GM18498 (cell line): ENCODE data around the gene PADI3.

Experiments used
- ATAC-seq: cut with Tn5 transposase; IDR thresholded peaks from one replicate; pipeline ENCODE4 v1.9.1; 2021; ENCODE audit warnings: mild to moderate bottlenecking, moderate library complexity; ENCODE audit not compliant: unreplicated experiment

Gene PADI3

GRCh38 chr1:17214876-17215544, 33.9 kb upstream of the PADI3 start:
- no peak for ATAC-seq

DNA sequence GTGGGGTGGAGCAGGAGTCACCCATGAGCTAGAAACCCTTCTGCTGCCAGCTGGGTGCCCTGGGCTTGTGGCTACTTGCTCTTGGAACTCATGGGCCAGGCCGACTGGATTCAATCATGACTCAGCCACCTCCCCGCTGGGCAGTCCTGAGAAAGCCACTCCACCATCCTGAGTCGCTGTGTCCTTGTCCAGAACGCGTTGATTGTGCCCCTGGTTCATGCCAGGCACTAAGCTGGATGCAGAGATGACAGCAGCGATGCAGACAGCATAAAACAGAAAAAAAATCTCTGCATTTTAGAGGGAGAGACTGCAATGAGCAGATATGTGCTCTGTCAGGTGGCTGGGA, 33.4 kb upstream of the PADI3 start:
- ATAC-seq: no peak

- ATAC-seq: no peak
These were observed 32.8 kb upstream of the PADI3 start for GRCh38 chr1:17216078-17216477.

- no peak for ATAC-seq
These were observed 31.3 kb upstream of the PADI3 start for GRCh38 chr1:17217607-17218006.

- no peak for ATAC-seq
These were observed 30.0 kb upstream of the PADI3 start for GRCh38 chr1:17218939-17219338.

GRCh38 chr1:17220287-17220686, 28.6 kb upstream of the PADI3 start:
- no peak for ATAC-seq

GRCh38 chr1:17222557-17222956, 26.3 kb upstream of the PADI3 start:
- no peak for ATAC-seq

DNA sequence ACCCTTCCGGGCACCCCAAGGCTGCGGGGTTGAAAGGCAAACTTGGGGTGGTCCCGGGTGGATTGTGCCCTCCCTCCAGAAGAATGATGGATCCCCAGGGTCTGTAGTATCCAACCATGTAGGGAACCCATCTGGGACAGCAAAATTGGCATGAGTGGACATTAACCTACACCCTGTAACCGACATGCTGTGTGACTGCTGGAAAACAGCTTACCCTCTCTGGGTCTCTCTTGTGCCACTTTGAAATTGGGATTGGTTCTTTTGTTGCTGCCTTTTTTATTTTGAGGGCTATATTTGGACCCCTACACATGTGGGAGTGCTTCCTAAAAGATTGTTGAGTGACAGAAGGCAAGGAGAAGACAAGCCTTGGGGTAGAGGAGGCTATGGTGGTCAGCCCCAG, 24.5 kb upstream of the PADI3 start:
- ATAC-seq: no peak

DNA sequence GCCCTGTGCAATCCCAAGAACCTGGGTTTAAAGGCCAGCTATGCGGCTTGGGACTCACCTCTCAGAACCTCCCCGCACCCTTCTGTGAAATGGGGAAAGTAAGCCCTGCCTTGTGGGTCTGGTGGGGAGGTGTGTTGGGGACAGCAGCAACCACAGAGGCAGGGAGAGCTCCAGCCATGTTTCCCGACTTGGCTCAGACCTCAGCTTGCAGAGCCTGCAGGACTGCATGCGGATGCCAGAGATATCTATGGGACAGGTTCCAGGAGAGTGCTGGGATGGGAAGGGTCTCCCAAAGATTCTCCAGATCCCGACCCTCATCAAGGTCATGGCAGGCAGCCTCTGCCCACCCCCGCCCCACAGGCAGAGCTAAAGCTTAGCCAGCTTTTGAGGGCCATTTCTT, 23.8 kb upstream of the PADI3 start:
- no peak for ATAC-seq

DNA sequence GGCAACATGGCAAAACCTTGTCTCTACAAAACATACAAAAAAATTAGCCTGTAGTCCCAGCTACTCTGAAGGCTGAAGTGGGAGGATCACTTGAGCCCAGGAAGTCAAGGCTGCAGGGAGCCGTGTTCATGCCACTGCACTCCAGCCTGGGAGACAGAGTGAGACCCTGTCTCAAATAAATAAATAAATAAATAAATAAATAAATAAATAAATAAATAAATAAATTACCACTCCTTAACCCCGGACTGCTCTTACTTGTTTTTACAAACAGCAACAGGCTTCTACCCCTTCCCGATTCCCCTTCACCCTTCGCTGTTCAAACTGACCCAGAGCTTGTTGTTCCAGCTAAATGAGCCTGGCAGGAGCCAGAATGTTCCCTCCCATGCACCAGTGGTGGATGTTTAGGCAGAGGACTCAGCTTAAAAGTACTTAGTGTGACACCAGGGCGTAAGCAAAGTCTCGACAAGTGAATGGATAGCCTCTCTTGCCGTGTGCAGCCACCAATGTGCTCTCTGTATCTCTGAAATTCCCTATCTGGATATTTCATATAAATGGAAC, 21.5 kb upstream of the PADI3 start:
- no peak for ATAC-seq

DNA sequence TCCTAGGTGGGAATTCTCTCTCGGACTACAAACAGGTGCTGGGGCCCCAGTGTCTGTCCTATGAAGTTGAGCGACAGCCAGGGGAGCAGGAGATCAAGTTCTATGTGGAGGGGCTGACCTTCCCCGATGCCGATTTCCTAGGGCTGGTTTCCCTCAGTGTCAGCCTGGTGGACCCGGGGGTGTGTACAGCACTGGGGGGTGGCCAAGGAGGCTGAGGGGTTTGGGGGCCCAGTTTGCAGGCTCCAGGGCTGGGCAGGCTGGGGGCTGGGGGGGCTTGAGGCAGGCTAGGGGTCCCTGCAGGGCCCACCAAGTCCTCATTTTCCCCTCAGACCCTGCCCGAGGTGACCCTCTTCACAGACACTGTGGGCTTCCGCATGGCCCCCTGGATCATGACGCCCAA, 20.3 kb upstream of the PADI3 start:
- no peak for ATAC-seq

DNA sequence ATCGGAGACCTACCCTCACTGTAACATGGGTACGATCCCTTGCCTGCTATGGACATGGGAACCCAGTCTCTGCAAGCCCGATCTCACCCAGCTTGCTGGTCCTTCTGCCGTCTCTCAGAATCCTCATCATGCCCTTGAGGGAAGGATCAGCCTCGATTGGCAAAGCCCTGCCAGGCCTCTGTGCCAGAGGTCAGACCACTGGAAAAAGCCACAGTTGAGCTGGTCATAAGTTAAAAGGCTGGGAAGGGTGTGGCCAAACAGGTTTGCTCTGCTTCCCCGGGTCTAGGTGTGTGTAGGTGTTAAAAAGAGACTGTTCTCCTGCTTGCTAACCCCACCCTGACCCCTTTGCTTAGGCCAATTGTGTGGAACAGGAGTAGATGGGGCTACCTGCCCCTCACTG, 19.5 kb upstream of the PADI3 start:
- ATAC-seq: no peak

DNA sequence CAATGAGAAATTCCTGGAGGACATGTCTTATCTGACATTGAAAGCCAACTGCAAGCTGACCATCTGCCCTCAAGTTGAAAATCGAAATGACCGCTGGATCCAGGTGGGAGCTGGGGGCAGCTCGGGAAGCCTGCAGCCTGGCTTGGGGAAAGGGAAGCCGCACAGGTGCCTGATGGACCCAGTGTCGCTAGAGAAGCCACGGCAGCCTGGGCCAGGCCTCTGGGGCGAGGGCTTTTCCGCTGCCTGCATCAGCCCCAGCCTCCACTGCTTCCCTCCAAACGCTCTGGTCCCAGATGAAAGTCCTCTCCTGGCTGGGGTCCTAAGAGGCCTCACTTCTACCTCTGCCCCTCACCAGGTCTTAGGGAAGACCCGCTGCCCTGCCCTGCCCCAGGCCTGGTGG, 18.8 kb upstream of the PADI3 start:
- ATAC-seq: no peak

- ATAC-seq: no peak
These were observed 18.1 kb upstream of the PADI3 start for GRCh38 chr1:17230671-17231310.

DNA sequence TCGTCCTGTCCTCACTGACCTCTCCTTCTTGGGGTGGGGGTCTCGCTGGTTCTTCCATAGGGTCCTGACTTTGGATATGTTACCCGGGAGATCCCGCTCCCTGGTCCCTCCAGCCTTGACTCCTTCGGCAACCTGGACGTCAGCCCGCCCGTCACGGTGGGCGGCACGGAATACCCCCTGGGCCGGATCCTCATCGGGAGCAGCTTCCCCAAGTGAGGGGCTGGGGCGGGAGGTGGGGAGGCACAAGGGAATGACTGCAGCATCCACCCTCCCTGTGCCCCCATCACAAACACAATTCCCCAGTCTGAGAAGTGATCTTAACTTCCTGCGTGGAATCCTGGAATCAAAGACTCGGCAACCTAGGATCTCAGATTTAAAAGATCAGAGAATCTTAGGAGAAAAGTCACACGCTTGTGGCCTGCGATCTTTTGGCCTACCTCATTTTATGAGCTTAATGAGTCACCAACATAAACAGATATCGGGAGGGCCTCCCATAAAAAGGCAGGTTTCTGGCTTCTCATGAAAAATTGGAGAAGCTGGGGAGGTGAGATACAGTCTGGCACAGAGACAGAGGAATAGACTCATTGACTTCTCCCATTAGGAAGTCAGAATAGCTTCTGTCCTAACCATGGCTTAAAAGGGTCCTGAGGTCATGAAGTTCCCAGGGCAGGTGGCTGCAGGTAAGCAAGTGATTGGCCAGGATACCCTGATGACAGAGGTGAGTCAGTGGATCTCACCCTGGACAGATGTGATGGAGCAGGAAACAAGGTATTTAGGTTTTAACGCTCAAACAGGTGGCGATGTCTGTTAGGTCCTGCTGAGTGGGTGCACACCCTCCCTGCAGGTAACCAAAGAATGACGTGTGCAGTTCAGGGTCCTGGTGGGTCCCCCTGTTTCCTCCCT, 15.9 kb upstream of the PADI3 start:
- no peak for ATAC-seq

DNA sequence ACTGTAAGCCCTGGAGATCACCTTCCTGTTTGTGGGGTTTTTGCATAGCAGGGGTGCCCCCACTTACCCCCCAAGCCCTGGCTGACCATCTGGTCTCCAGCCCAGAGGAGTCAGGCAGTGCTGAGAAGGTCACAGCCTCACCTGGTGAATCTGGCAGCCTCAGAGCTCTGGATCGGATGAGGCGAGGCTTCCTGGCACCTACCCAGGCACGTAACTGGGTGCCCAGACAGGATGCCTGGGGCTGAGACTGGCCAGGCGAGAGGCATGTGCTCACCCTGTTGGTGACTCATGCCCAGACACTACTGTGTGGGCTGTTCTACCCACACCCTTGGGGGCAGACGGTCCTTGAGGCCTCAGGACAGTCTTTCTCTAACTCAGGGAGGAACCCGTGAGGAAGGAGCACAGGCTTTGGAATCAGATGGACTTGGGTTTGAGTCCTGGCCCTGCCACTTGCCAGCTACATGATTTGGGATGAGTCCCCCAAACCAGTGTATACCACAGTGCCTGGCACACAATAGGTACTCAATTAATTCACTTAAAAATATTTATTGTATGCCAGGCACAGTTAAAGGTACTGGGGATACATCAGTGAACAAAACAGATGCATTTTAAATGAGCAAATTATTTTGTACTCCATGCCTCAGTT, 15.1 kb upstream of the PADI3 start:
- ATAC-seq: no peak

- no peak for ATAC-seq
These were observed 14.5 kb upstream of the PADI3 start for GRCh38 chr1:17234405-17234804.

DNA sequence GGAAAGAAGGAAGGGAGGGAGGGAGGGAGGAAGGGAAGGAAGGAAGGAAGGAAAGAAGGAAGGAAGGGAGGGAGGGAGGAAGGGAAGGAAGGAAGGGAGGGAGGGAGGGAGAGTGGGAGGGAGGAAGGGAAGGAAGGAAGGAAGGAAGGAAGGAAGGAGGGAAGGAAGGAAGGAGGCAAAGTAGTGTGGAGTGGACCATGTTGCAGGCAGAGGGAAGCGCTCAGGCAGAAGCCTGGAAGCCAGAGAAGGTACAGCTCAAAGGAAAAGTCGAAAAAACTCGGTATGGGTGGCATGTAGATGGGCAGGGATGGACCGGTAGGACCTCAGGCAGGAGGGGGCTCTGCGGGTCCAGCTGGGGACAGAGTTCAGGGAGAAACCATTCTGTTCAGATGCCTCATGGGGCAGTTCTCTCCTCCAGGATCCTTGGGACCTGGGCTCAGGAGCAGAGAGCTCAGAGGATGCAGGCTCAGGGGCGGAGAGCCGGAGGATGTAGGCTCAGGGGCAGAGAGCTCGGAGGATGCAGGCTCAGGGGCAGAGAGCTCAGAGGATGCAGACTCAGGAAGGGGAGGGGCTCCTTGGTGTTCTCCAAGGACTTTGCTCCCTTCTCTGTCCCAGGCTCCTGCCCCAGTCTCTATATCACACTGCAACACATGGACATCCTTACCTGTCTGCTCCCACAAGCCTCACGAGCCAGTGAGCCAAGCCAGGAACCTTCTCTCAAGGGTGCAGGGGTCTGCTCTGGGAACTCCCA, 13.6 kb upstream of the PADI3 start:
- ATAC-seq: no peak

DNA sequence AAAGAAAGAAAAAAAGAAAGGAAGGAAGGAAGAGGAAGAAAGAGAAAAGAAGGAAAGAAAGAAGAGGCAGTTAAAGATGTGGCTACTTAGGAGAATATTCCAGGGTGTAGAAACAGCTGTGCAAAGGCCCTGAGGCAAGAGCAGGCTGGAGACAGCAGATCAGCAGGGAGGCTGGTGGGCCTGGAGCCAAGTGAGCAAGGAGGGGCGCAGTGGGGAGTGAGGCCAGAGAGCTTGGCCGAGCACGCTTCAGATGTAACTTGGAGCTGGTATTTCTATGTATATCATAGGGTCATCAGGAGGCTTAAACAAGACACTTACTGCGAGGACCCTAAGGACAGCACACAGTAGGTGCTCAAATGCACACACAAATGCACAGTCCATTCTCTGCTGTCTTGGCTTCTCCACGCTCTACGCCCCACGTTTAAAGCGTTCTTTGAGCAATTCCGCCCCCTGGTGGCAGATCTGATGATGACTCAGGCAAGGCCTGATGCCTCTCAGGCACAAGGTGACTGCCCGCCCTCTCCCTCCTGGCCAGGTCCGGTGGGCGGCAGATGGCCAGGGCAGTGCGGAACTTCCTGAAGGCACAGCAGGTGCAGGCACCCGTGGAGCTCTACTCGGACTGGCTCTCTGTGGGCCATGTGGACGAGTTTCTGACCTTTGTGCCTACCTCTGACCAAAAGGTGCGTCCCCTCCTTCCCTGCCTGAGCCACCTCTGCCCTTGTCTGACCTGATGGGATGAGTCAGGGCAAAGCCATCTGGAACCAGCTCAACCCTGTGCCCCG, 11.9 kb upstream of the PADI3 start:
- no peak for ATAC-seq

DNA sequence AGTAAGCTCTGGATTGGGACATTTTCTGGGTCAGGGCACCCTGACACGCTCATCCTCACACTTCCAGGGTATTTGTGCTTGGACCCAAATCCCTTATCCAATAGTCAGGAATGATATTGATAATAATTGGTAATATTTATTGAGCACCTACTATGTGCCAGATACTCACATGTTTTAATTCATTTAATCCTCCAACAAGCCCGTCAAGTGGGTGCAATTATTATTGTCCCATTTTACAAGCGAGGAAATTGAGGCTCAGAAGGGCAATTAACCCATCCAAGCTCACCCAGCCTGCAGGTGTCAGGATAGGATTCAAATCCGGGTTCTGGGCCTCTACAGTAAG, 11.4 kb upstream of the PADI3 start:
- no peak for ATAC-seq
